ENCODE measurements around the gene UTP3. TPM values are rescaled to one million over a fixed set of nuclear protein-coding genes. Genes with fewer than 3 reads are reported as not detected.

The UTP3 gene
- total and polyA plus RNA-seq, 9 of the 15 experiments (the other 6 are each of a cell fraction or from before 2014, with no cell fraction given), result 11.9 to 69.3 (median 34.0) TPM

DNA sequence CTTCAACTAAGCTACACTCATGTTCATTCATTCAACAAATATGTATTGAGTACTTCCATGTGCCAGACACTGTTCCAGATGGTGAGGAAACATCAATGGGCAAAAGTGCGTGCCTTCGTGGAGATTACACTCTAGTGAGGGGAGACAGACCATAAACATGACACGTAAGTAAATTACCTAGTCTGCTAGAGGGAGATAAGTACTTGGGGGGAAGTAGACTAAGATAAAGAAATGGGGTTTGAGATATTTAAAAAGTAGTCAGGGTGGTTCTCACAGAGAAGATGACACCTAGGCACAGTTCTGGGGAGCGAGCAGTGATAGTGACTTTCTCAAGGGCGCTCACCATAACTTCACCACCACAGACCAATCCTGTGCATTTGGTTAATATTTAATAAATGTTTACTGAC lies 33.7 kb upstream of the UTP3 start (continued):
- TF ChIP-seq CBX5 (IDR thresholded peaks at IDR 0.05; ENCODE audit: borderline replicate concordance, low read depth) (0 out of 2 replicates have a peak, but pooled peaks have one; percentile 81), NFIC (IDR thresholded peaks at IDR 0.05) (peak; percentile 74), PML (IDR thresholded peaks at IDR 0.05; ENCODE audit: low read length) (peak; percentile 89), NCOA4 (IDR thresholded peaks at IDR 0.05; ENCODE audit: partially characterized antibody) (no peak), GTF2A2 (tag; IDR thresholded peaks at IDR 0.05) (no peak), HDAC6 (IDR thresholded peaks at IDR 0.05; ENCODE audit: low read depth, low read length) (no peak), ZNF143 (CRISPR knock-in tag; IDR thresholded peaks at IDR 0.05) (no peak), FOXK1 (CRISPR knock-in tag; IDR thresholded peaks at IDR 0.05; ENCODE audit: borderline replicate concordance) (no peak)
- TF ChIP-seq, protein P1, sequence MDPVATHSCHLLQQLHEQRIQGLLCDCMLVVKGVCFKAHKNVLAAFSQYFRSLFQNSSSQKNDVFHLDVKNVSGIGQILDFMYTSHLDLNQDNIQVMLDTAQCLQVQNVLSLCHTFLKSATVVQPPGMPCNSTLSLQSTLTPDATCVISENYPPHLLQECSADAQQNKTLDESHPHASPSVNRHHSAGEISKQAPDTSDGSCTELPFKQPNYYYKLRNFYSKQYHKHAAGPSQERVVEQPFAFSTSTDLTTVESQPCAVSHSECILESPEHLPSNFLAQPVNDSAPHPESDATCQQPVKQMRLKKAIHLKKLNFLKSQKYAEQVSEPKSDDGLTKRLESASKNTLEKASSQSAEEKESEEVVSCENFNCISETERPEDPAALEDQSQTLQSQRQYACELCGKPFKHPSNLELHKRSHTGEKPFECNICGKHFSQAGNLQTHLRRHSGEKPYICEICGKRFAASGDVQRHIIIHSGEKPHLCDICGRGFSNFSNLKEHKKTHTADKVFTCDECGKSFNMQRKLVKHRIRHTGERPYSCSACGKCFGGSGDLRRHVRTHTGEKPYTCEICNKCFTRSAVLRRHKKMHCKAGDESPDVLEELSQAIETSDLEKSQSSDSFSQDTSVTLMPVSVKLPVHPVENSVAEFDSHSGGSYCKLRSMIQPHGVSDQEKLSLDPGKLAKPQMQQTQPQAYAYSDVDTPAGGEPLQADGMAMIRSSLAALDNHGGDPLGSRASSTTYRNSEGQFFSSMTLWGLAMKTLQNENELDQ (CRISPR knock-in tag; IDR thresholded peaks at IDR 0.05; ENCODE audit: borderline replicate concordance), result no peak
- TF ChIP-seq, protein P2, sequence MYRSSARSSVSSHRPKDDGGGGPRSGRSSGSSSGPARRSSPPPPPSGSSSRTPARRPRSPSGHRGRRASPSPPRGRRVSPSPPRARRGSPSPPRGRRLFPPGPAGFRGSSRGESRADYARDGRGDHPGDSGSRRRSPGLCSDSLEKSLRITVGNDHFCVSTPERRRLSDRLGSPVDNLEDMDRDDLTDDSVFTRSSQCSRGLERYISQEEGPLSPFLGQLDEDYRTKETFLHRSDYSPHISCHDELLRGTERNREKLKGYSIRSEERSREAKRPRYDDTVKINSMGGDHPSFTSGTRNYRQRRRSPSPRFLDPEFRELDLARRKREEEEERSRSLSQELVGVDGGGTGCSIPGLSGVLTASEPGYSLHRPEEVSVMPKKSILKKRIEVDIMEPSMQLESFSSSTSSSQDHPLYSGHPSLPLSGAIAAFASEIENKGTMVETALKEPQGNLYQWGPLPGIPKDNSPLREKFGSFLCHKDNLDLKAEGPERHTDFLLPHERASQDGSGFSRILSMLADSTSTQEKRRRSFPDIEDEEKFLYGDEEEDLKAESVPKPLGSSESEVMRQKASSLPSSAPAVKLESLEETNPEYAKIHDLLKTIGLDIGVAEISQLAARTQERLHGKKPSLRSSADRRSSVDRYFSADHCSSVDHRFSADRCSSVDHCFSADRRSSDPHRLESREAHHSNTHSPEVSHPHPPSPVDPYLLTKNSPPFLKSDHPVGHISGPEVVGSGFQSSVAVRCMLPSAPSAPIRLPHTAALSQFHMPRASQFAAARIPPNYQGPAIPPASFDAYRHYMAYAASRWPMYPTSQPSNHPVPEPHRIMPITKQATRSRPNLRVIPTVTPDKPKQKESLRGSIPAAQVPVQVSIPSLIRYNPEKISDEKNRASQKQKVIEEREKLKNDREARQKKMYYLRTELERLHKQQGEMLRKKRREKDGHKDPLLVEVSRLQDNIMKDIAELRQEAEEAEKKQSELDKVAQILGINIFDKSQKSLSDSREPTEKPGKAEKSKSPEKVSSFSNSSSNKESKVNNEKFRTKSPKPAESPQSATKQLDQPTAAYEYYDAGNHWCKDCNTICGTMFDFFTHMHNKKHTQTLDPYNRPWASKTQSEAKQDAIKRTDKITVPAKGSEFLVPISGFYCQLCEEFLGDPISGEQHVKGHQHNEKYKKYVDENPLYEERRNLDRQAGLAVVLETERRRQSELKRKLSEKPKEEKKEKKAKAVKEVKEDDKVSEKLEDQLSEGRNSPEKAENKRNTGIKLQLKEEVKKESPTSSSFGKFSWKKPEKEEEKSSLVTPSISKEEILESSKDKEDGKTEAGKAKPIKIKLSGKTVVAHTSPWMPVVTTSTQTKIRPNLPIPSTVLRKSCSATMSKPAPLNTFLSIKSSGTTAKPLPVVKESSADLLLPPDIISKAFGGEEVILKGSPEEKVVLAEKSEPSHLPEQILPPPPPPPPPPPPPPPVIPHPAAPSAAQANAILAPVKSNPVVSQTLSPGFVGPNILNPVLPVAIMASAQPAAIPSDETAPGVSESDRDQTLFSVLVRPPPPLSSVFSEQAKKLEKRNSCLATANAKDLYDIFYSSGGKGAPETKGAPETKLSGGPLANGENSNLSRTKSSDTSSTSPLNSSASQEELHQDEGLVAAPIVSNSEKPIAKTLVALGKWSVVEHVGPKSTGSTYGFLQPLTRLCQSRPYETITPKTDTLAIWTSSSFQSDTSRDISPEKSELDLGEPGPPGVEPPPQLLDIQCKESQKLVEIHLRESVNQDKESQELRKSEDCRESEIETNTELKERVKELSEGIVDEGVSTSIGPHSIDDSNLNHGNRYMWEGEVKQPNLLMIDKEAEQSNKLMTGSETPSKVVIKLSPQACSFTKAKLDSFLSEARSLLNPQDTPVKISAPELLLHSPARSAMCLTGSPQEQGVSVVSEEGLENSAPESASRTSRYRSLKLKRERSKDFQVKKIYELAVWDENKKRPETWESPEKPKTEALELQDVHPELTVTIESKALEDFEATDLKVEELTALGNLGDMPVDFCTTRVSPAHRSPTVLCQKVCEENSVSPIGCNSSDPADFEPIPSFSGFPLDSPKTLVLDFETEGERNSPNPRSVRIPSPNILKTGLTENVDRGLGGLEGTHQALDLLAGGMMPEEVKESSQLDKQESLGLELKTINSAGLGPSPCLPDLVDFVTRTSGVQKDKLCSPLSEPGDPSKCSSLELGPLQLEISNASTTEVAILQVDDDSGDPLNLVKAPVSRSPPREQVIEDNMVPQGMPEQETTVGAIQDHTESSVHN (IDR thresholded peaks at IDR 0.05; ENCODE audit: borderline replicate concordance in 1 of 2, low read depth in 1 of 2), result no peak
- TF ChIP-seq, protein P3, sequence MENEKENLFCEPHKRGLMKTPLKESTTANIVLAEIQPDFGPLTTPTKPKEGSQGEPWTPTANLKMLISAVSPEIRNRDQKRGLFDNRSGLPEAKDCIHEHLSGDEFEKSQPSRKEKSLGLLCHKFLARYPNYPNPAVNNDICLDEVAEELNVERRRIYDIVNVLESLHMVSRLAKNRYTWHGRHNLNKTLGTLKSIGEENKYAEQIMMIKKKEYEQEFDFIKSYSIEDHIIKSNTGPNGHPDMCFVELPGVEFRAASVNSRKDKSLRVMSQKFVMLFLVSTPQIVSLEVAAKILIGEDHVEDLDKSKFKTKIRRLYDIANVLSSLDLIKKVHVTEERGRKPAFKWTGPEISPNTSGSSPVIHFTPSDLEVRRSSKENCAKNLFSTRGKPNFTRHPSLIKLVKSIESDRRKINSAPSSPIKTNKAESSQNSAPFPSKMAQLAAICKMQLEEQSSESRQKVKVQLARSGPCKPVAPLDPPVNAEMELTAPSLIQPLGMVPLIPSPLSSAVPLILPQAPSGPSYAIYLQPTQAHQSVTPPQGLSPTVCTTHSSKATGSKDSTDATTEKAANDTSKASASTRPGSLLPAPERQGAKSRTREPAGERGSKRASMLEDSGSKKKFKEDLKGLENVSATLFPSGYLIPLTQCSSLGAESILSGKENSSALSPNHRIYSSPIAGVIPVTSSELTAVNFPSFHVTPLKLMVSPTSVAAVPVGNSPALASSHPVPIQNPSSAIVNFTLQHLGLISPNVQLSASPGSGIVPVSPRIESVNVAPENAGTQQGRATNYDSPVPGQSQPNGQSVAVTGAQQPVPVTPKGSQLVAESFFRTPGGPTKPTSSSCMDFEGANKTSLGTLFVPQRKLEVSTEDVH (IDR thresholded peaks at IDR 0.05; ENCODE audit: low read depth, partially characterized antibody), result no peak
- TF ChIP-seq, protein P4, sequence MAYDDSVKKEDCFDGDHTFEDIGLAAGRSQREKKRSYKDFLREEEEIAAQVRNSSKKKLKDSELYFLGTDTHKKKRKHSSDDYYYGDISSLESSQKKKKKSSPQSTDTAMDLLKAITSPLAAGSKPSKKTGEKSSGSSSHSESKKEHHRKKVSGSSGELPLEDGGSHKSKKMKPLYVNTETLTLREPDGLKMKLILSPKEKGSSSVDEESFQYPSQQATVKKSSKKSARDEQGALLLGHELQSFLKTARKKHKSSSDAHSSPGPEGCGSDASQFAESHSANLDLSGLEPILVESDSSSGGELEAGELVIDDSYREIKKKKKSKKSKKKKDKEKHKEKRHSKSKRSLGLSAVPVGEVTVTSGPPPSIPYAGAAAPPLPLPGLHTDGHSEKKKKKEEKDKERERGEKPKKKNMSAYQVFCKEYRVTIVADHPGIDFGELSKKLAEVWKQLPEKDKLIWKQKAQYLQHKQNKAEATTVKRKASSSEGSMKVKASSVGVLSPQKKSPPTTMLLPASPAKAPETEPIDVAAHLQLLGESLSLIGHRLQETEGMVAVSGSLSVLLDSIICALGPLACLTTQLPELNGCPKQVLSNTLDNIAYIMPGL (CRISPR knock-in tag; IDR thresholded peaks at IDR 0.05), result no peak

Data from K562 (cell line).